Activated effector memory CD4-positive, alpha-beta T cell treated with anti-CD3 and anti-CD28 coated beads, Interleukin-2, amount 50 U/mL, for 16 hours (primary cell): ENCODE measurements around the gene ST8SIA3.

Experiments
- DNase-seq: peaks from one replicate; pipeline ENCODE4 v3.0.0-alpha.2; 2020

Gene ST8SIA3, protein sequence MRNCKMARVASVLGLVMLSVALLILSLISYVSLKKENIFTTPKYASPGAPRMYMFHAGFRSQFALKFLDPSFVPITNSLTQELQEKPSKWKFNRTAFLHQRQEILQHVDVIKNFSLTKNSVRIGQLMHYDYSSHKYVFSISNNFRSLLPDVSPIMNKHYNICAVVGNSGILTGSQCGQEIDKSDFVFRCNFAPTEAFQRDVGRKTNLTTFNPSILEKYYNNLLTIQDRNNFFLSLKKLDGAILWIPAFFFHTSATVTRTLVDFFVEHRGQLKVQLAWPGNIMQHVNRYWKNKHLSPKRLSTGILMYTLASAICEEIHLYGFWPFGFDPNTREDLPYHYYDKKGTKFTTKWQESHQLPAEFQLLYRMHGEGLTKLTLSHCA

DNA sequence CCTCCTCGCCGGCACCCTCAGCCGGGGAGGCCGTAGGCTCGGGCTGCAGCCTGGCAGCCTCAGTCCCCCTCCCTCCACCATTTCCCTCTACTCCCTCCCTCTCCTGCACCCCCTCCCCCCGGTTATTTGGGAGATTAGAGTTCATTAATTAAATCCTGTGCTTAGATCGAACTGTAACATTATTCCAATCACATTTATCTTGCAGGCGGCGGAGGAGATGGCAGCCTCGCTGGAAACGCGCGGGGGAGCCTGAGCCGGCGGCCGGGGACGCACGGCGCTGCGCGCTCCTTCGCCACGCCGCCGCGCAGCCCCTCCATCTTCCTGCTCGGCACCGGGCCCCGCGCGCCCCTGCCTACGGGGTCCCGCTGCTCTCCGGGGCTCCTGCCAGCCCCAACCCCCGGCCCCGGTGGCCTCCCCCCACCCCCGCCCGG is at the start of gene ST8SIA3:
ST8SIA3 (plus strand) TSS at position 287 of the 431 bp plus-strand sequence. CDS start 290 bp downstream, outside the sequence.
- DNase-seq = no peak

DNA sequence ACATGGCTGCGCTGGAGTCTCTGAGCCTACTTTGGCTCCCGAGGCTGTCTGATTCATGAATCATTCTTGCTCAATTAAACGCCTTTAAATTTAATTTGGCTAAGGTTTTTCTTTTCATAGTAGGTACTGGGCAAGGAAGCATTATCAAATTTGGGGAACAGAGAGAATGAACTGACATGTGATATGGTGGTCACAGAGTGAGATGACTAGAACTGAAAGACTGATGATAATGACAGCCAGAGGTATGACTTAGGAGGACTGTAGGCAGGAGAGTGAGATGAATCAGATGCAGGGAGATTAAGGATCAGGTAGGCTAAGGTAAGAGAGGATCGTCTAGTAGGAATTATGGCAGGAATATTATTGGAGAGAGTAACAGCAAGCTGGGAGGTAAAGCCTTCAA is 40.9 kb upstream of the ST8SIA3 start:
- no peak for DNase-seq

DNA sequence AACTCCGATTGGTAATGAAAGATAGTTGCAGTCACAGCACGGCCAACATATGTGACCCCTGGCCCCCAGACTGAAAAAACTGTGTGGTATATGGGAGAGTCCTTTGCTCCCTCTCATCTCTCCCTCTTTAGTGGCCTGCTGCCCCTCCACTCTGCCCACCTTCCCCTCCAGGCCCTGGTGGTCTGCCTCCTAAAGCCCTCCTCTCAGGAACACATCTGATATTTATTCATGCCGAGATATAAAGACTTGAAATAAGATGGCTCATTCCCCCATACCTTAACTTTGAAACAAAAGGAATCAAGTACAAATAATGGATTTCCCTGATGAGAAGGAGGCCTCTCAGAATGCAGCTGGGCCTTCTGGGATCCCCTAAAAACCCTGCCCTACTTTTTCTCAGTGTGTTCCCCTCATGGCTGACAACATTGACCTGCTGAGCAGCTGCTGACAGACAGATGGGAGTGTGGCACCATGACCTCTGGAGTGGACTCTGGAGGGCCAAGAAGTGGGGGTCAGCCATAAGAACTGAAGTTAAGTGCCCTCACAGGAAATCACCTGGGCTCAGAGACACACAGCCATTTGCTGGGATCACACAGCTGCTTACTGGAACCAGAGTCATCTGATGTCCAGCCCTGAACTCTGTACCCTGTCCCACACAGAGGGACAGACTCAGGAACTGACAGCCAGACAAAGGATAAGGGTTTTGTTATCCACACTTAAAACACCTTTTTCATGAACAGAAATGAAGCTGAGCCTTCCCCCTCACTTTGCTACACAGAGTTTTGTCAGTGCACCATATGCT is 39.8 kb upstream of the ST8SIA3 start:
- DNase-seq = no peak

DNA sequence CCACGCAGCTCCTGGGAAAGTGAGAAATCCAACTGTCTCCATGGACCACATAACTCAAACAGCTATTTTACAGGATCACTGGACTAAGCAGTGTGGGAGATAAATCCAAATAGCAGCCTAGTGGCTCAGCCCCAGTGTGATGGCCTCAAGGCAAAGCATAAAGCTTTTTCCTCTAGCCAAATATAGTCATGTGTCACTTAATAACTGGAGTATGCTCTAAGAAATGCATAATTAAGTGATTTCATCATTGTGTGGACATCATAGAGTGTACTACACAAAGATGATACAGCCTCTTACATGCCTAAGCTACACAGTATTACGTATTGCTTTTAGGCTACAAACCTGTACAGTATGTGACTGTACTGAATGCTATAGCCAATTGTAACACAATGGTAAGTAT is 31.8 kb upstream of the ST8SIA3 start:
- DNase-seq = no peak

DNA sequence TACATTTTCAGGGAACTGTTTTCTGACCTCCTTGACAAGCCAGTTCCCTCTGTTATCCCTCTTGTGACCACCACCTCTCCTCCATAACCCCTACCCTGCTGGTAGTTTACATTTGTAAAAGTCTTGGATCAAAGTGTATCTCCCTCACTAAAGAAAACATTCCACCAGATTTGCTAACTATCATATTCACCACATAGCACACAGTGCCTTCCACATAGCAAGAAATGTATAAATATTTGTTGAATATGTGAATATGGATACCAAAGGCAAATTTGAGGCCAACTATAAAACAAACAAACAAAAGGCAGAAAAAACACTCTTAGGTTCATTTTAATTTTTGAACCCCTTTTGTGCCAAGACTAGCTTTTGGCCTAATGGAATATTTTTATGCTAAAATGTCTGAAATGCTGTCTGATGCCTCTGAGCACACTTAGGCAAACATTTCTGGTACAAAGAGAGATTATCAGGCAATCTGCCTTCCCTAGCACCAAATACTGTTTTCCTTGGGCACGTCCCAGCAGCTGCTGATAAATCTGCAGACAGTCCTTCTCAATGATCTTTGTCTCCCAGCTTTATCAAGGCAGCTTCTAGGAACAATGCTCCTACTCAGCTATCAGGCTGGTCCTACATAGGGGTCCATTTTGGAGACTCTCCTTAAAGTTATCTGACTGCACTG is 26.7 kb upstream of the ST8SIA3 start:
- no peak for DNase-seq

DNA sequence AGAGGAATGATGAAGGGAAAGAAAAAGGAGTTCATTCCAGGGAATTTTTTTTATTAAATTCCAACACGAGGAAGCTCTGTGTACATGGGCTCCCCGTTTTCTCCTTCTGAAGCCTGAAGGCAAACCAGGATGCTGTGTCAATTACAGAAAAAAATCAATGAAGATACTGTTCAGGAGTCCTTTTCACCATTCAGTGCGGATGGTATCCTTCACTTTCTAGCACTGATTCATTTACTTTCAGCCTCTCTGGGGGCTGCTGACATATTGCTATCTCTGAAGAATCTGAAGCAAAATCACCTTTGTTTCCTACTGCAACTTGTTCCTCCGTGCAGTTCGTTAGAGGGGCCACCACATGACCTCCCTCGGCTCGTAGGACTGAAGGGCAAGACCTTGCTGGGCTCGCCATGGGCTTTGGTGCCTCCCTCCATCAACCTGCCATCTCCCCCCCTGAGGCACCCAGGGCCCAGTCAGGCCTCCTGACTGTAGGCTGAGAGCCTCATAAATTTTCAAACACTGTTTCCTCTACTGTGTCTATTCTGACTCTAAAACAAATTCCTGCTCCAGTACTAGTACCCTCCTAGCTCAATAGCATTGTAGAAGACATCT is 25.5 kb upstream of the ST8SIA3 start:
- DNase-seq = no peak

DNA sequence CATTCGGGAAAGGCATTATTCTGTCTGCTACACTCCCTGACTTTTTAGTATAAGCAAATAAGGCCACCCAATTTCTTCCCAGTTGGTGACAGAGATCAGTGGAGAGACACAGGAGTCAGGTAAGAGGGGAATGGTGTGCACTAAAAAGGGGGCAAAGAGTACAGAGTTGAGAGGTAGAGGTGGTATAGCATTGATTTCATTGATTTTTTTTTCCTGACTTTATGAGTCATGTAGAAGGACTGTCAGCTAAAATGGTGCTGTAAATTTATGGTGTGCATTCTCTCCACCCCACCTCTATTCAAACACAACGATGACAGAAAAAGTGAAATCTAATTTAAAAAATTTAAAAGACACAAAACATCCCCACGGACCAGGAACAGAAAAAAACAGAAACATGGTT is 23.7 kb upstream of the ST8SIA3 start:
- DNase-seq = no peak

DNA sequence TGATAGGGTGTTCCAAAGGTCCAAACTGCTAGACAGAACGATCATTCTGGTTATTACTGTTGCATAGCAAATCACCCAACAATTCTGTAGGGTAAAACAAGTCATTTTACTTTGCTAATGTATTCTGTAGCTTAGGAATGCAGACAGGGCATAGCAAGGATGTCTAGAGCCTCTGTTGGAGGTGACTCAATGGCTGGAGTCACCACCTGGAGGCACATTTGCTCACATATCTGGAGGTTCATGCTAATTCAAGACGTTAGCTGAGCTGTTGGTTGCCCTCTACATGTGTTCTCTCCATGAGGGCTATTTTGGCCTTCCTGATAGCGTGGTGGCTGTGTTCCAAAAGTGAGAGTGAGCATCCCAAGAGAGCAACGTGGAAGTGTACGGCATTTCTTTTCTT is 22.5 kb upstream of the ST8SIA3 start:
- DNase-seq = no peak

DNA sequence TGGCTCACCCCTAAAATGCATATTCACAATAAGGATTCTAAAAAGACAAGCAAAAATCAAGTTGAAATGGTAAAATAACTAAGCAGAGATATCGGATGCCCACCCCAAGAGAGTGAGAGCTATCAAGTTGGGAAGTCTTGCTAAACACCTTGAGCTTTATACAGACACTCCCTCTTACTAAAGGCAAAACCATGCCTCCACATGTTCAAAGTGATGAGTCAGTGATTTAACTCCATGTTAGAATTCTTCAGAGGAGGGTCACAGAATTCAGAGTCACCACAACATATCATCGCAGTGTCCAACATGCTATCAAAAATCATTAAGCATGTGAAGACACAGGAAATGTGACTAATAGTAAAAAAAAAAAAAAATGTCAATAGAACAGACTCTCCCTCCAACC is 20.6 kb upstream of the ST8SIA3 start:
- no peak for DNase-seq

DNA sequence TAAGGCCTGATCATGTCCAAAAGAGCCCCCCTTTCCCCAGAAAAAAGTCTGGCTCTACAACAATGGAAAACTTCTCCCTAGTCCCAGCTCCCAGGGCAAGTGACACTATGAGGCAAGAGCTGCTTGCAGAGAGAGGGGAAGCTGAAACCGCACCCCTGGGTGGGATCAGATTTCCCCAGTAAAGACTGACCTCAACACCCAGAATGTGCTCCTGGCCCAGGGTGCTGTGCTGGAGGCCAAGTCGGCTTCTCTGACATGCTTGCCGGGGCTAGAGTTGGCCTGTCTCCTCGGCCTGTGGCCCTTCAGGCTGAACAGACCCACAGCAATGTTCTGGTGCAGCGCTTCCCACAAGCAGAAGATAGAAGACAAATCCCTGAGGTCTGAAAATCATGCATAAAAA is 18.4 kb upstream of the ST8SIA3 start:
- DNase-seq = no peak

DNA sequence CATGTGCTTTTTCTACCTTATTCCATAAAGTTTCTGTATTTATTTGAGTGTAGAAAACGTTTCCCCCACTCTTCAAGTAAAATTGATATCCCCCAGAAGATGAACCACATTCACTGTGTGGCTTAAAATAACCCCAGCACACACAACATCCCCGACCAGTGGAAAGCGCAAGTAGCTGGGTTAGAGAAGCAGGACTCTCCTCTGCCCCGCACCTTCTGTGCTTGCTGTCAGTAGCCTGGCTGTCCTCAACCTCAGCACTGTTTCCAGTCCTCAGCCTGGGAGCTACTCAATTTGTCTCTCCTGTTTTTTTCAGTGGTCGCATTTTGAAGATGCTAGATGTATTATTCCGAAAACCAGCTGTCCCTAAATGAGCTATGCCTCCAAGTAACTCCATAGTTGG is 18.0 kb upstream of the ST8SIA3 start:
- DNase-seq = no peak

DNA sequence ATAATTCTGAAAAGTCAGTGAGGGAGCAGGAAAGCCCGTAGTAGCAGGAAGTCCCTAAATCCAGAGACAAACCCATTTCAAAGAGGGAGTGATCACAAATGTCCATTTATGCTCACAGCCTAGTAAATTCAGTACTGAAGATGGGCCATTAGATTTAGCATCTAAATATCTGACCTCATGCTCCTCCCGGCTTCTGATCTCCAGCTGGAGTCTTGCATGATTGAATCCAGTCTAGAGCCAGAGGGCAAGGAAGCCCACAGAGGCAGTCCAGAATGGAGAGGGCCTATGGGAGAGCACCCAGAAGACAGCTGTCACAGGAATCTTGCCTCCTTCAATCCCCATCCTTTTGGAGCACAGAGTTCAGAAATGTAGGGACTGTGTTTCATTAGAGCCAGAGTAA is 16.0 kb upstream of the ST8SIA3 start:
- DNase-seq = no peak

DNA sequence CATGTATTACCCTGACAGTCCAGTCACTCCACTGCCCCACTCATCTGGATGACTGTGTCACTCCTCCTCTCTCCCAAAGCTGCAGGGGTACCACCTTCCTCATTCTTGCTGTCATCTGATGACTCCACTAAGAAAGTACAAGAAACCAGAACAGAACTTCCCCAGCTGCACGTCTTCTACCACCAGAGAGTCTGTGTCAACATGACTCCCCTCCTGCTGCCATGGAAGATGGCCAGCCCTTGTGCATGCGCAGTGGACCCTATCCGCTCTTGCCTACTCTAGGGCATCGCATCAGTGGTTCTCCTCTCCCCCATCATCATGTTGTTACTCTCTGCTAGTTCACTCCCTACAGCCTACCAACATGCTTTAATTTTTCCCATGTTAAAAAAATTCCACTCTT is 14.5 kb upstream of the ST8SIA3 start:
- DNase-seq = no peak

DNA sequence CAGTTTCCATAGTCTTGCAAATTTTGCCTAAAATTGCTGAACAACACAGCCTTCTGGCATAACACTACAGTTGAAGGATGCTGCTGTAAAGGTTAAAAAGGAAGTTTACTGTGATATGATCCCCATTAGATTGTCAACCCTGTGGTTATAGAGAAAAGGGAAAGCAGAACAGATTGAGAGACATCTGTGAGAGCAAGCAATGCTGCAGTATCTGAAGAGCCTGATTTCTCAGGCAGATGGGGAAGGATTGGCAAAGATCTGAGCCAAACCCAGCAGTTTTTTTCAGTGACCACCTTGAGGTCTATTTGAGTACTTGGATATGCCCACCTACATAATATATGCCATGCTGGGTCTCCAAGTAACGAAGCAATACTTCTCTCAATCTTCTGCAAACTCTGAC is 8.5 kb upstream of the ST8SIA3 start:
- DNase-seq = no peak

DNA sequence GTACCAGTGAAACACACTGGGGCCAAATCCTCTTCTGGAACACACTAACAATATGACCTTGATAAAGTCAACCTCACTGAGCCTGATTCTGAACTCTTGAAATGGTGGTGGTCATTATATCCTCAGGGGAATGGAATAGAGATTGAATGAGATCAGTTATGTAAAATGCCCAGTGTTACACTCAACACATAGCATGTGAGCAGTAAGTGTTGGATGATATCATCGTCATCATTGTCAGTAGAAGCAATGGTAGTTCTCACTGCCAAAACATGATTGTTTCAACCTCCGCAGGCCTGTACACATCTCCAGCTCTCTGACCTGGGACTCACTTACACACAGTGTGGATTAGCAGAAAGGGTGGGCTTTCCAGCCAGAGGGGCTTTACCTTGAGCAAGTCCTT is 5.5 kb upstream of the ST8SIA3 start:
- DNase-seq = no peak

DNA sequence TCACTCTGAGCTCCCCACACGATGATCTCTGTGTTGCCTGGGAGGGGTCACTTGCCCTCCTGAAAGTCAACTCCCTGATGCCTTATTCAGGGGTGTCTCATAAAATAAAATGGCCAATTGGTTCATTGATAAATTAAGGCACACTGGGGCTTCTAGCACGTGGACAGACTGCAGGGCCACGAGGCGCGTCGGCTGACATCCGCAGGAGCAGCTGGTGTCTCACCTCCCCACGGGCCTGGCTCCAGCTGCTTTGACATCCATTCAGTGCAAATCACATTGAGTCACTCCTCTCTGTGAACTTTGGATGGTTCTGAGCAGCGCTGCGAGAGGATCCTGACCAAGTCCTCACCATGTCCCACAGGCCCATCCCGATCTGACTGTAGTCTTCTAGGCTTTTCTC is 4.6 kb upstream of the ST8SIA3 start:
- no peak for DNase-seq

DNA sequence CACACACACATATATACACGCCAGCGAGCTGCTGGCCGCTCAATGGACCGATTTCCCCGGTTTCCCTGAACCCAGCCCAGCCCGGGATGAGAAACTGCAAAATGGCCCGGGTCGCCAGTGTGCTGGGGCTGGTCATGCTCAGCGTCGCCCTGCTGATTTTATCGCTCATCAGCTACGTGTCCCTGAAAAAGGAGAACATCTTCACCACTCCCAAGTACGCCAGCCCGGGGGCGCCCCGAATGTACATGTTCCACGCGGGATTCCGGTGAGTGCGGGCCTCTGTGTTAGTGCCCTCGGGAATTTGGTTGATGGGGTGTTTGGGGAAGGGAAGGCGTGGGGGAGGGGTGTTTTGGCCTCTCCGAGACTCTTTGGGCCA is 392 bp downstream of the ST8SIA3 start:
- DNase-seq = no peak

DNA sequence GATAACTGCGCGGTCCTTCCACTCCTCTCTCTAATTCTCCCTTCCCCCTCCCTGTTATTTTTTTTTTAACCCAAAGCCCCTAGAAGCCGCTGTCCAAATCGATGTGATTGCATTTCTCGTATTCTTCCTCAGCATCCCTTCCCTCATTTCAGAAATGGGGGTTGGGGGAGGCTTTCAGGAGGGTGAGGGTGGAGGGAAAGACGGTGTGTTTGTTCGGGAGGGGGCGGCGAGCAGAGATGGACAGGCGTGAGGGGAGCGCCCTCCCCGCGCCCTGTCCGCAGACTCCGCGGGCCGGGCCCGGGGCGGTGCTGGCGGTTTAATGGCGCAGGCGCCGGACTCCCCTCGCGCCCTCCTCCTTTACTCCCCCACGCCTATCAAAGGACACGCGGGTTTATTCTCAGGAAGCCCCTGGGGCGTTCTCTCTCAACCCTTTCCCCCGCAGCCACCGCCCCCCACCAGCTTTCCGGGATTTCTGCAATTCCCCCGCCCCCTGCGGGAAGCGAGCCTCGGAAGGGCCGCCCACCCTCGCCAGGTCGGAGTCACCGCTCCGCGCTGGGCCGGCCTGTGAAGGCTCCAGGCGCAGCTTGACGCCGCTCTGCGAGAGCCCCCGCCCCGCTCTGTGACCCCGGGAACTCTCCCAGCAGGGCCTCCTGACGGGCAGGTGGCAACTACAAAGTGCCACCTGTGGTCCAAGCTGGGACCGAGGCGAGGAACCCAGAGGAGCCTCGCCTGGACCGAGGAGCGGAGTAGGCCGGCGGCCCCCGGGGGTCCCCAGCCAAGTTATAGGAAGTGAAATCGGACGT is 981 bp downstream of the ST8SIA3 start:
- DNase-seq = no peak

DNA sequence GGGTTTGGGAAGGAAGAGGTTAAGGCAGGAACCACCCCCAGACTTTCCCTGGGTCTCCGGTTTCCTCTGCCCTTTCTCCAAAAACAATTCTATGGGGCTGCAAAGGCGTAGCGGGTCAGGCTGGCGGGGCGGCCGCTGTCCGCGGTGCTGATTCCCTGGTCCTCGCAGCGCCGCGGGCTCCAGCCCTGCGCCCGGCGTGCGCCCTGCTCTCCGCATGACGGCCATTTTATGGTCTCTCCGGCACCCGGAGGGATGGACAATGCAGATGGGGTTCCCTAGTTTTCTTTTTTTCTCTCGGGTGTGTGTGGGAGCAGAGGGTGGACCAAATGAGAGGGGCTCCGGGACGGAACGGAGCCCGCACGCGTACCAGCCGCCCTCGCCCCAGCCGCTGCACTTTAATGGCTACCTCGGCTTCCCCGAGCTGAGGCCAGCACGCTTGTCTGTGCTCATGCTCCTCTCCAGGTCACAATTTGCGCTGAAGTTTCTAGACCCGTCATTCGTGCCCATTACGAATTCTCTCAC is 1.6 kb downstream of the ST8SIA3 start:
- no peak for DNase-seq

DNA sequence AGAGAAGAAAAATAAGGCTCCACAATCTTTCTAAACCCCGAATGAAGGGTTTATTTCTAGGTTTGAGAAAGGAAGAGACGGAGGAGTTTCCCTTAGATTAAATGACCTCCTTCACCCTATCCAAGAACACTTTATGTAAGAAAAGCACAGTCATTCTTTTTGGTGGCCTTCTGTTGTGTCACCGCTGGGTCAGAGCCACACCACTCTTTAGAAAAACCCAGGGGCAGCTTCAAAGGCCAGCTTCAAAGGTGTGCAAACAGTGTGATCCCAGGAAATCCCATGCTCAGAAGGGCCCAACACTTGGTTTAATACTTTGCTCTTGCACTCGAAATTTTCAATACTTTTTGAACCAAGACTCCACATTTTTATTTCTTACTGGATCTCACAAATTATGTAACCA is 7.1 kb downstream of the ST8SIA3 start:
- no peak for DNase-seq

DNA sequence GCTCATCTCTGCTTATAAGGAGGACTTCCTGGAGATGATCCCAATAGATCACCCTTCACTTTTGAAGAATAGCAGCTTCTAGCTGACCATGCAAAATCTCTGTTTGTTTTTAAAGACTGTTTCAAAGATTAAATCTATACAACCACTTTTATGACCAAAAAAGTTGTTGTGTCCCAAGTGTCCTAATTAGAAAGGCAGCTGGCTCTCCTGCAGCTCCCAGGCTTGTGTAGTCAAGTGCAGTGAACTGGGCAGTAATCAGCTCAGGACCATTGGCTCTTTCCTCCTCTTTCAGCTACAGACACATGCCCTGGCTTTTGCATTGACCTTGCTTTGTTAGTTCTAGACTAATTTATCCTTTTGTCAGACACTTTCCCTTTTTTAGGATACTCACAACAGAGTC is 10.4 kb downstream of the ST8SIA3 start:
- no peak for DNase-seq

DNA sequence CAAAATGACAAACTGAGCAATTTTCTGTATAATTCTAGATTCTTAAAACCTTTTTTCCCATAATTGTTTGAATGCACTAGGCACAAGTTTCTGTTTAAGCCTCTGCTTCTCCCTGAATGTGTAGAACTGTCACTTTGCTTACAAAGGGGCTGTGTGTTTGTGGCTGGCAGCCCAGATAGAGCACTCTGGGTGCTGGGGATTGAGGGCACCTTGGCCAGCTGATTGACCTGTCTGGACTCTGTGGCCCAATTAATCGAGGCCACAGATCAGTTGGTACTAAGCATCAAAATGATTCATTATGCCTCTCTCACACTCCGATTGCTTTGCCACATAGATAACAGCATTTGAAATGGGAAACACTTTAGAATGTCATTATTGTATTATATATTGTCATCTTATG is 12.1 kb downstream of the ST8SIA3 start:
- DNase-seq = no peak
